Measurements from ENCODE around the gene TAS2R40. TPM values are rescaled to one million over a fixed set of nuclear protein-coding genes. Genes with fewer than 3 reads are reported as not detected.

Gene TAS2R40
- polyA plus RNA-seq, 1 of the 3 experiments (the other 2 are of a cell fraction), result not detected

DNA sequence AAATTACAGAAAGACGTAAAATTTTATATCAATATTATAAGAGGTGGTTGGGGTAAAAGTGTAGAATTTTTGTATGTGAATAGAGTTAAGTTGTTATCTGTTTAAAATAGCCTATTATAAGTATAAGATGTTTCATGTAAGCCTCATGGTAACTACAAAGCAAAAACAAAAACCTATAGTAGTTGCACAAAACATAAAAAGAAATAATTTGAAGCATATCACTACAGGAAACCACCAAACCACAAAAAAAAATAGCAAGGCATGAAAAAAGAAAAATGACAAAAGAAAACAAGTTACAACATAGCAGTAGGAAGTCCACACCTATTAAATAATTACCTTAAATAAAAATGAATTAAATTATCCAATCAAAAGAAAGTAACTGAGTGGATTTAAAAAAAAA, 29.0 kb downstream of the TAS2R40 start:
- Histone ChIP-seq H4K20me1 (ENCODE audit: insufficient read depth) (no peaks in the 10 kb centered on the region), H3K4me1 (ENCODE audit: control insufficient read depth in 1 of 2, insufficient read depth in 2 of 2, low read depth in 1 of 2, low read length in 1 of 2) (no peaks in the 10 kb centered on the region), H3K27me3 (ENCODE audit: insufficient read depth) (no peaks in the 10 kb centered on the region), H2AFZ (ENCODE audit: low read depth) (no peak overlapping the region), H3K4me3 (ENCODE audit: low read depth in 2 of 2, low read length in 1 of 2) (no peak overlapping the region), H3K9me2 (no peaks in the 10 kb centered on the region), H3K9ac (no peak overlapping the region), H3K36me3 (replicated peaks in 1 of 2; ENCODE audit: control insufficient read depth in 1 of 2, insufficient read depth in 2 of 2, low read length in 1 of 2) (no peaks in the 10 kb centered on the region), H3K4me2 (no peak overlapping the region), H3K9me3 (peaks cover 11% of the 10 kb centered on the region; the same call in 1 of the 2 replicates), H3K27ac (ENCODE audit: low read depth in 2 of 2, low read length in 1 of 2) (no peak overlapping the region), H3K79me2 (ENCODE audit: insufficient read depth) (no peaks in the 10 kb centered on the region), H3F3A (replicated peaks; ENCODE audit: insufficient read depth) (no peaks in the 10 kb centered on the region)
- ChIA-PET CTCF (interaction anchor here (1.0 to 5.0 kb wide), 3 partner anchors 11 to 166 kb away, joined by 3 to 33 read pairs (median 6); no protein-coding TSS in a partner anchor), POLR2A (no interaction called here)
- WGBS (ENCODE audit: low lambda C conversion rate), result 83% methylated on average over 1 of the region's 1 CpG
- DNase-seq, result no peak
- TF ChIP-seq FOXJ3 (CRISPR knock-in tag; IDR thresholded peaks at IDR 0.05) (no peak), NFIC (IDR thresholded peaks at IDR 0.05; ENCODE audit: borderline replicate concordance) (no peak), TEAD4 (IDR thresholded peaks at IDR 0.05; ENCODE audit: borderline replicate concordance, insufficient read depth) (no peak), NRF1 (IDR thresholded peaks at IDR 0.05; ENCODE audit: low read depth, low read length) (no peak), FOXM1 (IDR thresholded peaks at IDR 0.05; ENCODE audit: low read depth) (no peak), RAD21 (IDR thresholded peaks at IDR 0.05; ENCODE audit: low read length) (no peak), GABPA (IDR thresholded peaks at IDR 0.05; ENCODE audit: low read depth) (no peak)
- TF ChIP-seq, protein P1, sequence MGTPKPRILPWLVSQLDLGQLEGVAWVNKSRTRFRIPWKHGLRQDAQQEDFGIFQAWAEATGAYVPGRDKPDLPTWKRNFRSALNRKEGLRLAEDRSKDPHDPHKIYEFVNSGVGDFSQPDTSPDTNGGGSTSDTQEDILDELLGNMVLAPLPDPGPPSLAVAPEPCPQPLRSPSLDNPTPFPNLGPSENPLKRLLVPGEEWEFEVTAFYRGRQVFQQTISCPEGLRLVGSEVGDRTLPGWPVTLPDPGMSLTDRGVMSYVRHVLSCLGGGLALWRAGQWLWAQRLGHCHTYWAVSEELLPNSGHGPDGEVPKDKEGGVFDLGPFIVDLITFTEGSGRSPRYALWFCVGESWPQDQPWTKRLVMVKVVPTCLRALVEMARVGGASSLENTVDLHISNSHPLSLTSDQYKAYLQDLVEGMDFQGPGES (IDR thresholded peaks at IDR 0.05; ENCODE audit: low read depth, low read length), result no peak

DNA sequence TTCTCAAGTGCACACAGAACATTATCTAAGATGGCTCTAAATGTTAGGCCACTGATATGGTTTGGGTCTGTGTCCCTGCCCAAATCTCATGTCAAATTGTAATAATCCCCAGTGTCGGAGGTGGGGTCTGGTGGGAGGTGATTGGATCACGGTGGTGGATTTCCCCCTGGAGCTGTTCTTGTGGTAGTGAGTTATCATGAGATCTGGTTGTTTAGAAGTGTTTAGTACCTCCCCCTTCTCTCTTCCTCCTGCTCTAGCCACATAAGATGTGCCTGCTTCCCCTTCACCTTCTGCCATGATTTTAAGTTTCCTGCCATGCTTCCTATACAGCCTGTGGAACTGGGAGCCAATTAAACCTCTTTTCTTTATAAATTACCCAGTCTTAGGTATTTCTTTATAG, 30.2 kb downstream of the TAS2R40 start:
- 35% methylated on average over 2 of the region's 2 CpGs for WGBS (ENCODE audit: low lambda C conversion rate)
- CTCF ChIA-PET, result interaction anchor here (5.0 kb wide), 1 partner anchor 12 kb away, joined by 33 read pairs; no protein-coding TSS in a partner anchor

More for the DNA sequence above, 30.2 kb downstream of the TAS2R40 start:
- Histone ChIP-seq H3K27ac (ENCODE audit: low read depth in 2 of 2, low read length in 1 of 2) (no peak overlapping the region), H3K4me3 (ENCODE audit: low read depth in 2 of 2, low read length in 1 of 2) (no peak overlapping the region), H3K9me2 (no peaks in the 10 kb centered on the region), H3K4me2 (no peak overlapping the region), H3K27me3 (ENCODE audit: insufficient read depth) (no peaks in the 10 kb centered on the region), H3K9ac (no peak overlapping the region), H3F3A (replicated peaks; ENCODE audit: insufficient read depth) (no peaks in the 10 kb centered on the region), H3K79me2 (ENCODE audit: insufficient read depth) (no peaks in the 10 kb centered on the region), H2AFZ (ENCODE audit: low read depth) (no peak overlapping the region), H4K20me1 (ENCODE audit: insufficient read depth) (no peaks in the 10 kb centered on the region), H3K9me3 (peaks cover 11% of the 10 kb centered on the region; the same call in 1 of the 2 replicates), H3K4me1 (ENCODE audit: control insufficient read depth in 1 of 2, insufficient read depth in 2 of 2, low read depth in 1 of 2, low read length in 1 of 2) (no peaks in the 10 kb centered on the region), H3K36me3 (replicated peaks in 1 of 2; ENCODE audit: control insufficient read depth in 1 of 2, insufficient read depth in 2 of 2, low read length in 1 of 2) (no peaks in the 10 kb centered on the region)
- TF ChIP-seq, protein P2, sequence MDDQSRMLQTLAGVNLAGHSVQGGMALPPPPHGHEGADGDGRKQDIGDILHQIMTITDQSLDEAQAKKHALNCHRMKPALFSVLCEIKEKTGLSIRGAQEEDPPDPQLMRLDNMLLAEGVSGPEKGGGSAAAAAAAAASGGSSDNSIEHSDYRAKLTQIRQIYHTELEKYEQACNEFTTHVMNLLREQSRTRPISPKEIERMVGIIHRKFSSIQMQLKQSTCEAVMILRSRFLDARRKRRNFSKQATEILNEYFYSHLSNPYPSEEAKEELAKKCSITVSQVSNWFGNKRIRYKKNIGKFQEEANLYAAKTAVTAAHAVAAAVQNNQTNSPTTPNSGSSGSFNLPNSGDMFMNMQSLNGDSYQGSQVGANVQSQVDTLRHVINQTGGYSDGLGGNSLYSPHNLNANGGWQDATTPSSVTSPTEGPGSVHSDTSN (IDR thresholded peaks at IDR 0.05), result no peak
- TF ChIP-seq NFIC (IDR thresholded peaks at IDR 0.05; ENCODE audit: borderline replicate concordance), result no peak
- TF ChIP-seq MEF2A (IDR thresholded peaks at IDR 0.05; ENCODE audit: borderline replicate concordance, low read depth), result no peak
- no peak for TF ChIP-seq RAD21 (IDR thresholded peaks at IDR 0.05; ENCODE audit: low read length)
- TF ChIP-seq, protein P3, sequence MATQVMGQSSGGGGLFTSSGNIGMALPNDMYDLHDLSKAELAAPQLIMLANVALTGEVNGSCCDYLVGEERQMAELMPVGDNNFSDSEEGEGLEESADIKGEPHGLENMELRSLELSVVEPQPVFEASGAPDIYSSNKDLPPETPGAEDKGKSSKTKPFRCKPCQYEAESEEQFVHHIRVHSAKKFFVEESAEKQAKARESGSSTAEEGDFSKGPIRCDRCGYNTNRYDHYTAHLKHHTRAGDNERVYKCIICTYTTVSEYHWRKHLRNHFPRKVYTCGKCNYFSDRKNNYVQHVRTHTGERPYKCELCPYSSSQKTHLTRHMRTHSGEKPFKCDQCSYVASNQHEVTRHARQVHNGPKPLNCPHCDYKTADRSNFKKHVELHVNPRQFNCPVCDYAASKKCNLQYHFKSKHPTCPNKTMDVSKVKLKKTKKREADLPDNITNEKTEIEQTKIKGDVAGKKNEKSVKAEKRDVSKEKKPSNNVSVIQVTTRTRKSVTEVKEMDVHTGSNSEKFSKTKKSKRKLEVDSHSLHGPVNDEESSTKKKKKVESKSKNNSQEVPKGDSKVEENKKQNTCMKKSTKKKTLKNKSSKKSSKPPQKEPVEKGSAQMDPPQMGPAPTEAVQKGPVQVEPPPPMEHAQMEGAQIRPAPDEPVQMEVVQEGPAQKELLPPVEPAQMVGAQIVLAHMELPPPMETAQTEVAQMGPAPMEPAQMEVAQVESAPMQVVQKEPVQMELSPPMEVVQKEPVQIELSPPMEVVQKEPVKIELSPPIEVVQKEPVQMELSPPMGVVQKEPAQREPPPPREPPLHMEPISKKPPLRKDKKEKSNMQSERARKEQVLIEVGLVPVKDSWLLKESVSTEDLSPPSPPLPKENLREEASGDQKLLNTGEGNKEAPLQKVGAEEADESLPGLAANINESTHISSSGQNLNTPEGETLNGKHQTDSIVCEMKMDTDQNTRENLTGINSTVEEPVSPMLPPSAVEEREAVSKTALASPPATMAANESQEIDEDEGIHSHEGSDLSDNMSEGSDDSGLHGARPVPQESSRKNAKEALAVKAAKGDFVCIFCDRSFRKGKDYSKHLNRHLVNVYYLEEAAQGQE (IDR thresholded peaks at IDR 0.05; ENCODE audit: low read depth, low read length), result no peak
- no peak for TF ChIP-seq TEAD4 (IDR thresholded peaks at IDR 0.05; ENCODE audit: borderline replicate concordance, insufficient read depth)
- POLR2A ChIA-PET, result no interaction called here
- DNase-seq, result no peak

Data from SK-N-SH (cell line).